ENCODE results near the gene DEFB131A. TPM values are rescaled to one million over a fixed set of nuclear protein-coding genes. Genes with fewer than 3 reads are reported as not detected.
"Not testable (repeated sequence)": the region's sequence is repeated elsewhere in the genome, so short reads cannot be mapped to it uniquely, and the experiment has no call there.

The DEFB131A gene
- total RNA-seq, 4 donors from 2014 or later, result not detected

DNA sequence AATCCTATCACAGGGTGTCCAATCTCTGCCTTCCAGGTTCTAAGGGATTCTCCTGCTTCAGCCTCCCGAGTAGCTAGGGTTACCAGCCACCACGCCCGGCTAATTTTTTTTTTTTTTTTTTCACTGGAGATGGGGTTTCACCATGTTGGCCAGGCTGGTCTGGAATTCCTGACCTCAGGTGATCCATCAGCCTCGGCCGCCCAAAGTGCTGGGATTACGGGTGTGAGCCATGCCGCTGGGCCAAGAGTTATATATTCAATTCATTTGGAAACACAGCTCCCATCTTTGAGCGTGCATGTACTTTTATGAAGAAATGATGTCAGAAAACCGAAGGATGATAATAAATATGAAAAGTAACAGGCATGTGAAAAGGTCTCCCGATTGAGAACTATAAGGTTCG lies 38.7 kb downstream of the DEFB131A start:
- 87 to 90% methylated on average over 11 of the region's 11 CpGs for WGBS, 2 donors
- intact Hi-C loops (cut with DNase I; ENCODE audit: low total_unique reads); H3K4me3 ChIP-seq (ENCODE audit: low read depth, poor library complexity, severe bottlenecking): not testable (repeated sequence)
- peak in 1 of 2 donors; percentile 75 for DNase-seq (ENCODE audit: low spot score in 2 of 2)

DNA sequence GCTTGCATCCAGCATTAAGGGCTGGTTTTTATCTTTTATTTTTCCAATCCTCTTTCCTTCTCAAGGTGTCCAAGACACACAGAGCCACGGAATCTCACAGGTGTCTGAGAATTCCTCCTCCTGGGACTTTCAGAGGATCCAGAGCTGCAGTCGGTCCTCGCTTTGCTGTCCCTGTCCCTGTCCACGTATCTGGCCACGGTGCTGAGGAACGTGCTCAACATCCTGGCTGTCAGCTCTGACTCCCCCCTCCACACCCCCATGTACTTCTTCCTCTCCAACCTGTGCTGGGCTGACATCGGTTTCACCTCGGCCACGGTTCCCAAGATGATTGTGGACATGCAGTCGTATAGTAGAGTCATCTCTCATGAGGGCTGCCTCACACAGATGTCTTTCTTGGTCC lies 39.5 kb downstream of the DEFB131A start:
- peak in 1 of 2 donors; percentile 23 for DNase-seq (ENCODE audit: low spot score in 2 of 2)
- H3K4me3 ChIP-seq (ENCODE audit: low read depth, poor library complexity, severe bottlenecking); intact Hi-C loops (cut with DNase I; ENCODE audit: low total_unique reads): not testable (repeated sequence)
- 92 to 93% methylated on average over 10 of the region's 10 CpGs for WGBS, 2 donors

DNA sequence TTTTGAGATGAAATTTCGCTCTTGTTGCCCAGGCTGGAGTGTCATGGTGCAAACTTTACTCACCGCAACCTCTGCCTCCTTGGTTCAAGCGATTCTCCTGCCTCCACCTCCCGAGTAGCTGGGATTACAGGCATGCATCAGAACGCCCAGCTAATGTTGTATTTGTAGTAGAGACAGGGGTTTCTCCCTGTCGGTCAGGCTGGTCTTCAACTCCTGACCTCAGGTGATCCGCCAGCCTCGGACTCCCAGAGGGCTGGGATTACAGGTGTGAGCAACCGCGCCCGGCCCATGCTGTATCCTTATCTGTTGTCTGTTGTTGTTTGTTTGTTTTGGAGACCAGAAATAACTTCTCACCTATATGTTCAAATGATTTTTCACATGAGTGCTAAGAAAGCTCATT lies 42.7 kb downstream of the DEFB131A start:
- 78 to 85% methylated on average over 11 of the region's 11 CpGs for whole genome bisulfite sequencing, 2 donors
- DNase-seq (ENCODE audit: low spot score in 2 of 2); intact Hi-C loops (cut with DNase I; ENCODE audit: low total_unique reads); H3K4me3 ChIP-seq (ENCODE audit: low read depth, poor library complexity, severe bottlenecking): not testable (repeated sequence)

DNA sequence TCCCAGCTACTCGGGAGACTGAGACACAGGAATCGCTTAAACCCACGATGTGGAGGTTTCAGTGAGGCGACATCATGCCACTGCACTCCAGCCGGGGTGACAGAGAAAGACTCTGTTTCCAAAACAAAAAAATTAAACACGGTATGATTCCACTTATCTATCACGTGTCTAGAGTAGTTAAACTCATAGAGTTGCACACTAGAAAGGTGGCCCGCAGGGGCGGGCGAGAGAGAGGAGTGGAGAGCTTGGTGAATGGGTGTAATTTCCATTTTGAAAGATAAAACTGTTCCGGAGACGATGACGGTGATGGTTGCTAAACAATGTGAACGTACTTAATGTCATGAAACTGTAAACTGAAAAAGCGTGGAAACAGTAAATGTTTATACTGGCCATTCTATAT lies 44.6 kb downstream of the DEFB131A start:
- DNase-seq (ENCODE audit: low spot score in 2 of 2), result peak in 1 of 2 donors; percentile 40
- intact Hi-C loops (cut with DNase I; ENCODE audit: low total_unique reads); H3K4me3 ChIP-seq (ENCODE audit: low read depth, poor library complexity, severe bottlenecking): not testable (repeated sequence)
- WGBS, 2 donors, result 84 to 90% methylated on average over 15 of the region's 15 CpGs

DNA sequence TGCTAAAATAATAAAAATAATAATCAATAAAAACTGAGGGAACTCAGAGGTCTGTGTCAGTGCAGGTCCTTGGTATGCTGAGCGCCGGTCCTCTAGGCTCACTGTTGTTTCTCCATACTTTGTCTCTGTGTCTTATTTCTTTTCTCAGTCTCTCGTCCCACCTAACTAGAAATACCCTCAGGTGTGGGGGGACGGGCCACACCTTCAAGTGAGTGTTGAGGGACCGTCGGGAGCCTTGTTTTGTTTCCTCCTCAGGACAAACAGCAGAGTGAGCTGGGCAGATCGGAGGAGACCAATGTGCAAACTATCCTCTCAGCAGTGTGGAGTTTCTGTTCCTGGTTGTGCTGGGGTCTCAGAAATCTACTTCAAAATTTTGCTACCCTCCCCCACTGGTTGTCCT lies 46.3 kb downstream of the DEFB131A start:
- peak in 1 of 2 donors; percentile 54 for DNase-seq (ENCODE audit: low spot score in 2 of 2)
- intact Hi-C loops (cut with DNase I; ENCODE audit: low total_unique reads); H3K4me3 ChIP-seq (ENCODE audit: low read depth, poor library complexity, severe bottlenecking): not testable (repeated sequence)
- WGBS, 2 donors, result 56 to 58% methylated on average over 7 of the region's 7 CpGs

DNA sequence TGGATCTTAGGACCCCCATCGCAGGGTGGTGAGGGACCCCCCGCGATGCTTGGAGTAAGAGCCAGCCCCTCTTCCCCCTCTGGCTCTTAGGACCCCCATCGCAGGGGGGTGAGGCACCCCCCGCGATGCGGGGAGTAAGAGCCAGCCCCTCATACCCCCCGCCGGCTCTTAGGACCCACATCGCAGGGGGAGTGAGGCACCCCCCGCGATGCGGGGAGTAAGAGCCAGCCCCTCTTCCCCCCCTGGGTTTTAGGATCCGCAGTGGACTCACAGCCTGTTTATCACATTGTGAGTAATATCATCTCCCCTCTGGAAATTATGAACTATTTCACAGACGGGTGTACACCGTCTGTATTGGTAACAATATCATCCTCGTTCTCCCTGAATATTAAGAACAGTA lies 46.8 kb downstream of the DEFB131A start:
- intact Hi-C loops (cut with DNase I; ENCODE audit: low total_unique reads); H3K4me3 ChIP-seq (ENCODE audit: low read depth, poor library complexity, severe bottlenecking): not testable (repeated sequence)
- 77 to 81% methylated on average over 16 of the region's 17 CpGs for WGBS, 2 donors
- peak in 1 of 2 donors; percentile 36 for DNase-seq (ENCODE audit: low spot score in 2 of 2)

DNA sequence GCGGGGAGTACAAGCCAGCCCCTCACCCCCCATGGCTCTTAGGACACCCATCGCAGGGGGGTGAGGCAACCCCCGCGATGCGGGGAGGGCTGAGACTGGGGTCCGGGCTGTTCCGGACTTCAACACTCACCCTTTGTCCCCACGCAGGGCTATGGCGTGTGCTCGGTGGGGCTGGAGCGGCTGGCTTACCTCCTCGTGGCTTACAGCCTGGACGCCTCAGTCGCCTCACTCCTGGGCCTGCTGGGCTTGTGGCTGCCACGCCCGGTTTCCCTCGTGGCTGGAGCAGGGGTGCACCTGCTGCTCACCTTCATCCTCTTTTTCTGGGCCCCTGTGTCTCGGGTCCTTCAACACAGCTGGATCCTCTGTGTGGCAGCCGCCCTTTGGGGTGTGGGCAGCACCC lies 49.4 kb downstream of the DEFB131A start:
- 78 to 79% methylated on average over 13 to 19 of the region's 19 CpGs for WGBS, 2 donors
- intact Hi-C loops (cut with DNase I; ENCODE audit: low total_unique reads); H3K4me3 ChIP-seq (ENCODE audit: low read depth, poor library complexity, severe bottlenecking): not testable (repeated sequence)
- peak in 1 of 2 donors; percentile 40 for DNase-seq (ENCODE audit: low spot score in 2 of 2)

DNA sequence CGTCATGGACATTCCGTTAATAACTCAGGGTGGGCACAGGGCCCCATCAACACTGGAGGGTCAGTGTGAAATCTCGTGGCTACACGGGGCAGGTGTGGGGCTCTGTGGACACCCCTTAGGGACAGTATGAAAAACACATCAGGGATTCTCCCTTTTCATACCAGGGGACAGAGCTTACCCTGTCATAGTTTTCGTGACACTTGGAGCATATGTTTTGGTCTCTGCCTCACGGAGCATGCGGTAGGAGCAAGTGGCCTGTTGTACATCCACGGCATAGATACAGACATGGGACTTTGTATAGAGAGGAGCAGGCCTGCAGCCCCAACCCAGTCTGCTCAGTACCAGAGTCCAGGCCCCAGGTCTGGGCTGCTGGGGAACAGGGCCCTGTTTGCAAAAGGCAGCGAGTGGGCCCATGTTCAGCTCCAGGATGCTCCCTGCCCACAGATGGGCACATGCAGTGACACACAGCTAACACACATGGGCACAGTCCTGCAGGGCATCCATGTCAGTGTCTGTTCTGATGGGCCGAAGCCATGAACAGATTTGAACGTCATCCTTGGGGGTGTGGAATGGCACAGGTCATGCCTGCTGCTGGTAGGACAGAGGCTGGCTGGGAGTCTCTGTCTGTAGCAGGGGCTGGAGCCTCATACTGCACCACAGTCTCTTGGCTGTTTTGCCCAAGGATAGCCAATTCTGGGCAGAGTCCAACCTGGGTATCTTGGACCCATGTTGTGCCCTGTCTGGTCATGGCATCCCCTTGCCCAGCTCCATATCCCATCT lies 50.2 kb downstream of the DEFB131A start:
- intact Hi-C loops (cut with DNase I; ENCODE audit: low total_unique reads); DNase-seq (ENCODE audit: low spot score in 2 of 2); H3K4me3 ChIP-seq (ENCODE audit: low read depth, poor library complexity, severe bottlenecking): not testable (repeated sequence)
- WGBS, 2 donors, result 79 to 80% methylated on average over 8 to 11 of the region's 11 CpGs

DNA sequence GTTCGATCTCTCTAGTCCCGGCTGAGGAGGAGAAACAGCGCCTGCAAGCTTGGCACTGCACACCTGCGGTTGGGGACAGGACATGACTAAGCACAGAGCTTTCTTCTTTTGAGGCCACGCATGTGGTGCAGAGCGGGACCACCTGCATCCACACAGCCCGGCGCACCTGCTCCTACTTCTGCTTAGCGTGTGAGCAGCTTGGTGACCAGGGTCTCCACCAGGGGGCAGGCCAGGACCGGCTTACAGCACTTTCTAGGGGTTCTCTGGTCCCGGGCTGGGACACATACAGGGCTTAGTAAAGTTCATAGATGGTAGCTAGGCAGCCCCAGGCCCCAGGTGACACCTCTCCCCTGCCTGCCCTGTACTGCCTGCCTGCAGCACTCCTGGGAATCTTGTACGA lies 51.2 kb downstream of the DEFB131A start:
- H3K4me3 ChIP-seq (ENCODE audit: low read depth, poor library complexity, severe bottlenecking); intact Hi-C loops (cut with DNase I; ENCODE audit: low total_unique reads): not testable (repeated sequence)
- peak; percentile 47 to 89 for DNase-seq (ENCODE audit: low spot score in 2 of 2)
- 0 to 5% methylated on average over 4 of the region's 12 CpGs for WGBS, 2 donors

DNA sequence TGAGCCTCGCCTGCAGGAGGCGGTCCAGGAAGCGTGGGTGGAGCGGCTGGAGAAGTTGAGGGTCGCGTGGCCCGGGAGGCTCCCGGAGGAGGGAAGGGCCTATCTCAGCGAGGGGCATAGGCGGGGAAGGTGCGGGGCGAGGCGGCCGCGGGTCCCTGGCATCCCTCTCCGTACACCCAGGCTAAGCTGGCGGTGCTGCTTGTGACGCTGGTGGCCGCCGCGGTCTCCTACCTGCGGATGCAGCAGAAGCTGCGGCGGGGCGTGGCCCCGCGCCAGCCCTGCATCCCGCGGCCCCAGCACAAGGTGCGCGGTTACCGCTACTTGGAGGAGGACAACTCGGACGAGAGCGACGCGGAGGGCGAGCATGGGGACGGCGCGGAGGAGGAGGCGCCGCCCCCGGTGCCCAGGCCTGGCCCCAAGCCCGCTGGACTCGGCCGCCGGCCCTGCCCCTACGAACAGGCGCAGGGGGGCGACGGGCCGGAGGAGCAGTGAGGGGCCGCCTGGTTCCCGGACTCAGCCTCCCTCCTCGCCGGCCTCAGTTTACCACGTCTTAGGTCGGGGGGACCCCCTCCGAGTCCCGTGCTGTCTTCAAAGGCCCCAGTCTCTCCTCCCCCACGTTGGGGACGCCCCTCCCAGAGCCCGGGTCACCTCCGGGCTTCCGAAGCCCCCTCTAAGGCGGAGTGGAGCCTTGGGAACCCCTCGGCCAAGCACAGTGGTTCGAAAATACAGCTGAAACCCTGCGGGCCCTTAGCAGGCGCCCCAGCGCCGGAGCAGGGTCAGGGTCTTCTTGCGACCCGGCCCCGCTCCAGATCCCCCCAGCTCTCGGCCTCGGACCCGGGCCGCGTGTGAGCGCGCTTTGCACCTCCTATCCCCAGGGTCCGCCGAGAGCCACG lies 53.6 kb downstream of the DEFB131A start:
- H3K4me3 ChIP-seq (ENCODE audit: low read depth, poor library complexity, severe bottlenecking); intact Hi-C loops (cut with DNase I; ENCODE audit: low total_unique reads); DNase-seq (ENCODE audit: low spot score in 2 of 2): not testable (repeated sequence)
- WGBS, 2 donors, result 2 to 5% methylated on average over 11 to 22 of the region's 86 CpGs

DNA sequence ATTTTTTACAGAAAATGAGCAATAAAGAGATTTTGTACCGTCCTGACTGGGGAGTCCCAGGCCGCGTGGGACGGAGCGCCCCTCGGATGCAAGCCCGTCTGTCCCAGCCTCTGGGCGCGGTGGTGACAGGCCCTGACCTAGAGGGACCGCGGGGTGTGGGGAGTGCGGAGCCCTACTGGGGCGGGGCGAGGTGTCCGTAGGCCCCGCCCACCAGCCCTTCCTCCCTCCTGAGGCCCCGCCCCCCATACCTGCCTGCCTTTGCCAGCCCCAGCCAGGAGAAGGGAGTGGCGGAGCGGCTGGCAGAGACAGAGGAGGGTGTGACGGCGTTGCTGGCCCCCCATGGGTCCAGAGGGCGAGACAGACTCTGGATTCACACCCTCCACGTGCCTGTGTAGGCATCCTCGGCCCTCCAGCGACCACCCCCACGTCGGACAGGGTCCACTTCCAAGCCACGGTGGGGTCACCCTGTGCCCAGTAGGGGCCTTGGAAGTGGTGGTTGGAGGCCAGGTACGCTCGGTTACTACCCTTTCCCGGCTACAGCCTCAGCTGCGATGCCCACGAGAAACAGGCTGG lies 54.3 kb downstream of the DEFB131A start:
- H3K4me3 ChIP-seq (ENCODE audit: low read depth, poor library complexity, severe bottlenecking); DNase-seq (ENCODE audit: low spot score in 2 of 2); intact Hi-C loops (cut with DNase I; ENCODE audit: low total_unique reads): not testable (repeated sequence)
- WGBS, 2 donors, result 14 to 28% methylated on average over 10 to 20 of the region's 33 CpGs

DNA sequence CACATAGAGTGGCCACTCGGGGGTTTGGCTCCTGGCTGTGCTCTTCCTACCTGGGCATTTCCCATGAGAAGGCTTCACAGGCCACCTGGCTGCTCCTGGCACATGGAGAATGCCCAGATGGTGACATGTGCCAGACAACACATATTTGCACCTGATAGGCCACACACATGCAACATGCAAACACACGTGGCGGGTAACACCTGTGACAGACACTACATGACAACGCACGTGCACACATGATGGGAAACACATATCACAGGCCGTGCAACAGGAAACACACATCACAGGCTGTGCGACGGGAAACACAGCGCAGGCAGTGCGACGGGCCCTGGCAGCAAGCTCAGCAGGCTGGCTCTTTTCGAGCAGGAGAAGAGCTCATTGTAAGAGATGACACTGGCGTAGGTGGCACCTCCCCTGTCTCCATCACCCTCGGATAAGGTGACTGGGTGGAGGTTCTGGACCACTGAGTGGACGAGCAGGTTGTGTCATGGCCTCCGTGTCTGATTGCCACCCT lies 55.8 kb downstream of the DEFB131A start:
- H3K4me3 ChIP-seq (ENCODE audit: low read depth, poor library complexity, severe bottlenecking); DNase-seq (ENCODE audit: low spot score in 2 of 2); intact Hi-C loops (cut with DNase I; ENCODE audit: low total_unique reads): not testable (repeated sequence)
- 90 to 92% methylated on average over 16 of the region's 16 CpGs for WGBS, 2 donors

Measured in lower leg skin (tissue), 4 donors.